Fibroblast of villous mesenchyme (primary cell): ENCODE results near the gene PLPPR5. TPM values are rescaled to one million over a fixed set of nuclear protein-coding genes. Genes with fewer than 3 reads are reported as not detected.

ENCODE experiments used
- DNase-seq: peaks from one replicate; pipeline ENCODE4 v3.0.0-alpha.2; 2010; ENCODE audit warnings: low read depth
- H3K4me3 ChIP-seq: 2 replicates; pipeline ENCODE4 v1.5.1; 2011; ENCODE audit warnings: low read depth, mild to moderate bottlenecking, low read length
- total RNA-seq: library from RNA; depleted of rRNA; stranded (reverse); fragments of >200 nt; gene quantifications from 2 replicates; pipeline ENCODE4 v1.2.3, GENCODE V29; 2012
- TF ChIP-seq, protein P1 (sequence below): IDR thresholded peaks from 2 replicates; pipeline ENCODE4 v1.5.1; 2012; ENCODE audit warnings: low read depth, mild to moderate bottlenecking, low read length; ENCODE audit not compliant: insufficient read depth

PLPPR5 gene
- total RNA-seq, 1 donor, result not detected

DNA sequence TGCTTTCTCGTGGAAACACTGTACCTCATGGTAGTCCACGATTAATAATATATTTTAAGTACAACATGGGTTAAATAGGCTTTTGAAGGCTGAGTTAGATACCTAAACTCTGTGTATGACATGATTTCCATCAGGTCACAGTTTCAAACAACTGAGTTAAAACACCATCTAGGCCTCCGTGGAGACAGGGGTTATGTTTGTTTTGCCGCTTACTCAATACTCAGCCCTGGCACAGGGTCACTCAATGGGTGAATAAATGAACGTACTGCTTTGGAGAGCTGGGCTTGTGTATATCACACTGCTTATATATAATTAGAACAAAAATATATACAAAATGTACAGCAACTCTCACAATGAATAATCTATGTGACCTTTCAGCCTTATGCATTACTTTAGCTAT lies 72.5 kb downstream of the PLPPR5 start:
- TF ChIP-seq, protein P1, sequence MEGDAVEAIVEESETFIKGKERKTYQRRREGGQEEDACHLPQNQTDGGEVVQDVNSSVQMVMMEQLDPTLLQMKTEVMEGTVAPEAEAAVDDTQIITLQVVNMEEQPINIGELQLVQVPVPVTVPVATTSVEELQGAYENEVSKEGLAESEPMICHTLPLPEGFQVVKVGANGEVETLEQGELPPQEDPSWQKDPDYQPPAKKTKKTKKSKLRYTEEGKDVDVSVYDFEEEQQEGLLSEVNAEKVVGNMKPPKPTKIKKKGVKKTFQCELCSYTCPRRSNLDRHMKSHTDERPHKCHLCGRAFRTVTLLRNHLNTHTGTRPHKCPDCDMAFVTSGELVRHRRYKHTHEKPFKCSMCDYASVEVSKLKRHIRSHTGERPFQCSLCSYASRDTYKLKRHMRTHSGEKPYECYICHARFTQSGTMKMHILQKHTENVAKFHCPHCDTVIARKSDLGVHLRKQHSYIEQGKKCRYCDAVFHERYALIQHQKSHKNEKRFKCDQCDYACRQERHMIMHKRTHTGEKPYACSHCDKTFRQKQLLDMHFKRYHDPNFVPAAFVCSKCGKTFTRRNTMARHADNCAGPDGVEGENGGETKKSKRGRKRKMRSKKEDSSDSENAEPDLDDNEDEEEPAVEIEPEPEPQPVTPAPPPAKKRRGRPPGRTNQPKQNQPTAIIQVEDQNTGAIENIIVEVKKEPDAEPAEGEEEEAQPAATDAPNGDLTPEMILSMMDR, result no peak
- DNase-seq, result no peak
- H3K4me3 ChIP-seq, result no peak overlapping the region

DNA sequence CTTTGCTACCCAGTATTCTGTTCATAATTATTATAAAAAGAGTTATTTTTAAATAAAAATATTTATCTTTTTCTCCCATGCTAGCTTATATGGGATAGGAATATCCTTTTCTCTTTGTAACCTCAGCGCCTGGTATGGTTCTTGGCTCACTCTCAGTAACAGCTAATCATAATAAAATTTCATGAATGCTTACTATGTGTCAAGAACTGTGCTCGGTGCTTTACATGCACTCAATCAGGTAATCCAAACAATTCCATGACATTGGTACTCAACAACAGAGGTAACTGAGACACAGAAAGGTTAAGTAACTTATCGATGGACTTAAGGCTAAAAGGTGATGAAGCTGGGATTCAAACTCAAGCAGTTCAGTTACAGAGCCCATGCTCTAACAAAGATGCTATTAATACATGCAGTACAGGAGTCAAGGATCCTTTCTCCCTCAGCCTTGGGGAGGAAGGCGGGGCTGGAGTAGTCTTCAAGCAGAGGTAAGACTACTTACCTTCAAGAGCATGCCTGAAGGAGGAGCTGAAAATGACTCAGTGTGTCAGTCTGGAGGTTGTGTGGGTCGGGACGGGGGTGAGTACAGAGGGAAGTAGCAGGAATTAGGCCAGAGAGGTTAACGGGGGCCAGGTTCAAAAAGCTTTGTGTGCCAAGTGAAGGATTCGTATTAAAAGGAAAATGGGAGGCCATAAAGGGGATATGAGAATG lies 73.4 kb downstream of the PLPPR5 start:
- TF ChIP-seq, protein P1, result no peak
- no peak overlapping the region for H3K4me3 ChIP-seq
- DNase-seq, result no peak

- H3K4me3 ChIP-seq, result no peak overlapping the region
- TF ChIP-seq, protein P1, result no peak
- no peak for DNase-seq
These were observed 75.2 kb downstream of the PLPPR5 start for GRCh38 chr1:98929437-98929836.

DNA sequence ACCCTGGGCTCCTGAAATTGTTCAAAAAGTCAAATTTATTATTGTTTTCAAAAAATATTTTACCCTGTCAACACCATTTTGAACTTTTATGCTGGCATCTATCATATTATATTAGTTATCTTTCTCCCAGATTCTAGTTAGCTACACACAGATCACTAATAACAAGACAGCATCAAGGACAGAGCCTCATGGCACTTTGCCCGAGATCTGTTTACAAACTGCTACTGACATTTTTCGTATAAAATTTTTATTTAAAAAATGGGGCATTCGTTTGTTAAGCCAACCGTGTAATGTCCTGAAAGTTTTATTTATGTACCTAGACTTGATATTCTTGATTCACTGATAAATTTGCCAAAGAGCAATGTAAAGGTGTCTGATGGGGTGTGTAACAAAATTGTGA lies 78.1 kb downstream of the PLPPR5 start:
- H3K4me3 ChIP-seq, result no peak overlapping the region
- DNase-seq, result no peak
- TF ChIP-seq, protein P1, result no peak

GRCh38 chr1:98924977-98925376 lies 79.7 kb downstream of the PLPPR5 start:
- TF ChIP-seq, protein P1, result no peak
- H3K4me3 ChIP-seq, result no peak overlapping the region
- no peak for DNase-seq

DNA sequence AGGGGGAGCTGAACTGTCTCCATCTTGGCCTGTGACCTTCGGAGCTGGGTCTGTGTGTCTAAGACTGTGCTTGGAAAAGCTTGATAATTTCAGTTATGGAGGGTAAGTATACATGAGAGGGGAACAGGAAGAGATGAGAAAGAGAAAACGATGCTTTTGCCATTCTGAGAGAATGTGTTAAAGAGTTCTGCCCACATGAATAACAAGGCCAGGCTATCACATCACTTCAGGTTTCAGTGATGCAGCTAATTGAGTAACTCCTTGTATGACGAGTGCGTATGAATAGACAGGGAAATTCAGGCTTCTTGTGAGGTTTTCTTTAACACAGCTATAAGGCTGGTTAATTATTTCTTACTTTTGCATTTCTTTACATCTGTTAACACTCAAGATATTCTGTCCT lies 81.0 kb downstream of the PLPPR5 start:
- TF ChIP-seq, protein P1, result no peak
- no peak for DNase-seq
- H3K4me3 ChIP-seq, result no peak overlapping the region

DNA sequence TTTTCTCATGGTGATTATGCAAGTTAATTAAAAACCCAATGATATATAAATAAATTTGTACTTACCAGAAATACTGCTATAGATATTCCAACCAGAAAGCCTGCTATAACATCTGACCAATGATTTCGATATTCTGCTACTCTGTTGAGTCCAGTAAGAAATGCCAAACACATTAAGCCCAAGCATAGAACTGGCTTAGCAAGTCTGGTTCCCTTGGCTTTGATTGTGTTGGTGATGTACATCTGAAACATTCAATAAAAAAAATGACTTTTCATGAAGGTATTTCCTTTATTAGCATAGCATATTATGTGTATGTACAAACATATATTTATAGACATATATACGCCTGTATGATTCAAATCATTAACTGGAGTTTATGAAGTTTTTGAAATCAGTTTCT lies 82.8 kb downstream of the PLPPR5 start:
- no peak overlapping the region for H3K4me3 ChIP-seq
- TF ChIP-seq, protein P1, result no peak
- DNase-seq, result no peak
